Muscle layer of colon (tissue), 2 donors: ENCODE measurements around the gene EFNA3.
A peak's percentile ranks its signal among the peaks of the same experiment; 100 is the strongest.

Source experiments
- H3K27ac ChIP-seq: one replicate; pipeline ENCODE4 v1.7.0; 2013; ENCODE audit warnings: low read depth, mild to moderate bottlenecking, low read length, moderate library complexity
- H3K27me3 ChIP-seq, 2 donors: one replicate each; pipeline ENCODE4 v1.7.0; 2013; ENCODE audit warnings: low read length in 2 of 2, mild to moderate bottlenecking in 2 of 2; ENCODE audit not compliant: insufficient read depth in 2 of 2, control insufficient read depth in 1 of 2
- H3K36me3 ChIP-seq: one replicate; pipeline ENCODE4 v1.7.0; 2013; ENCODE audit warnings: mild to moderate bottlenecking, low read length; ENCODE audit not compliant: insufficient read depth
- H3K4me1 ChIP-seq: one replicate; pipeline ENCODE4 v1.7.0; 2013; ENCODE audit warnings: mild to moderate bottlenecking, low read length; ENCODE audit not compliant: insufficient read depth
- H3K4me3 ChIP-seq, 2 donors: one replicate each; pipeline ENCODE4 v1.7.0; 2013; ENCODE audit warnings: low read length in 2 of 2, low read depth in 1 of 2, mild to moderate bottlenecking in 1 of 2, moderate library complexity in 1 of 2
- H3K9ac ChIP-seq: one replicate; pipeline ENCODE4 v1.7.0; 2013; ENCODE audit warnings: low read length
- H3K9me3 ChIP-seq: one replicate; pipeline ENCODE4 v1.7.0; 2013; ENCODE audit warnings: mild to moderate bottlenecking, low read length
- donor health status: abdominal sarcoma.
- donor health status: Adenocarcinoma of cecum.

EFNA3 gene

DNA sequence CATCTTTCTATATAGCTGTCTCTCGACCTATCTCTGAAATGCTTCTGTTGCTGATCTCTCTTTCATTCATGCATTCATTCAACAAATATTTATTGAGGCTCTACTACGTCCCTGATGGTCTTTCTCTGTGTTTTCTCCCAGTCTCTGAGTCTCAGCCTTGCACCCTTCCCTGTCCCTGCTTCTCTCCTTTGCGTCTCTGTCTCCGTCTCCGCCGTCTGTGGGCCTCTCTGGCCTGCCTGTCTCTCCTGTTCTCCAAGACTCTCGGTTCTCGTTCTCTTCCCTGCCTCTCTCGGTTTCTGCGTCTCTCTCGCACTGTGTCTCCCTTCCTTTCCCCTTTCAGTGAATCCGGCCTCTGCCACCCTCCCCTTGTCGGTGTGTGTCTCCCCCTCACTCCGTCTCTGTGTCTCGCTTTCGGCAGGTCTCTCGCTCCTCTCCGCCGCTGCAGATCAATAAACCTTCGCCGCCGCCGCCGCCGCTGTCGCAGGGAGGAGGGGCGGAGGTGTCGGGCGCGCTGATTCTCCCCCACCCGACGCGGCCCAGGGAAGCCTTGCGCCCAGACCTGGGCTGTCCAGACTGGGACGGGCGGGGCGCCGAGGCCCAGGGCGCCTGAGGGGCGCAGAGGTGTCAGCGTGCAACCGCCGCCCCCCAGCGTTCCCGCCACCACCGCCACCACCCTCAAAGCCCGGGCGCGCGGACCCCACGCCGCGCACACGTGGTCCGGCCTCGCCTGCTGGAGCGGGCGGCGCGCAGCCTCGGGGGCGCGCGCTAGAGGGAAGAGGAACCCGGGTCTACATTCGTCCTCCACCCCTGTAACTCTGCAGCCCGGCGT lies 3.0 kb downstream of the EFNA3 start:
- H3K9ac ChIP-seq, result no peak overlapping the region
- H3K27ac ChIP-seq, result no peak overlapping the region
- H3K9me3 ChIP-seq, result no peaks in the 10 kb centered on the region
- H3K27me3 ChIP-seq, result peaks cover 52 to 59% of the 10 kb centered on the region in 2 donors
- H3K4me1 ChIP-seq, result peaks cover 48% of the 10 kb centered on the region
- no peaks in the 10 kb centered on the region for H3K36me3 ChIP-seq
- peak overlapping the region in 1 of 2 donors; percentile 14 for H3K4me3 ChIP-seq

DNA sequence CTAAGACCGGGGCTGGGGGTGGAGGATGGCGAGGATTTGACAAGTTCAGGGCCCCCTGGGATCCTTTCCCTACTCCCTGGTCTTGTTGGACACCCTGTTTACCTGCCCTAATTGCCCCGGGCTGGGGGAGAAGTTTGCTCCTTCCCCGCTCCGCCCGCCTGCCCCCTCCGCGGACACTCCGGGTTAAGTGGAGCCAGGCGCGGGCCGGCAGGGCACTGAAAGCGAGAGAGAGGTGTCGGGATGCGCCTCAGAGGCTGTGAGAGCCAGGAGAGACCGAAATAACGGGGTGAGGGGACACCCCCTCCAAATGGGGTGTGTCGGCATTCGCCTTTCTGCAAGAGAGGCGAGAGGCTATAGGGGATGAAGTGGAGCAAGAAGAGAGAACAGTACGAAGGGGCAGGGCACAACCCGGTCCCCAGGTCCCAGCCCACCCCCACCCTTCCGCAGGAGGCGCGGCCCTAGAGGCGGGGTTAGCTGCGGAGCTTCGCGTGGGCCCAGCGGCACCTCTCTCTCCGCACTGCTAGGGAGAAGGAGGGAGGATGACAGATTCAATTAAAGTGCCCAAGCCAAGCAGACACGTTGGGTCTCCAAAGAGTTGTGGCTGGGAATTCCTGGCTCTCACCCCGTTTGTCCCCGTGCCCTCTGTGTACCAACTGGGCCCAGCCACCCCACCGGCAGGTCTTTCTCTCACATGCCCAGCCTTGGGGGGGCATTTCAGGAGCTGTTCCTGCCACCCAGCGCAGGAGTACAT lies 3.8 kb downstream of the EFNA3 start:
- Histone ChIP-seq H3K9ac (no peak overlapping the region), H3K4me1 (peaks cover 48% of the 10 kb centered on the region), H3K27ac (no peak overlapping the region), H3K36me3 (no peaks in the 10 kb centered on the region), H3K4me3 (no peak overlapping the region), H3K27me3 (peaks cover 52 to 59% of the 10 kb centered on the region in 2 donors), H3K9me3 (no peaks in the 10 kb centered on the region)

DNA sequence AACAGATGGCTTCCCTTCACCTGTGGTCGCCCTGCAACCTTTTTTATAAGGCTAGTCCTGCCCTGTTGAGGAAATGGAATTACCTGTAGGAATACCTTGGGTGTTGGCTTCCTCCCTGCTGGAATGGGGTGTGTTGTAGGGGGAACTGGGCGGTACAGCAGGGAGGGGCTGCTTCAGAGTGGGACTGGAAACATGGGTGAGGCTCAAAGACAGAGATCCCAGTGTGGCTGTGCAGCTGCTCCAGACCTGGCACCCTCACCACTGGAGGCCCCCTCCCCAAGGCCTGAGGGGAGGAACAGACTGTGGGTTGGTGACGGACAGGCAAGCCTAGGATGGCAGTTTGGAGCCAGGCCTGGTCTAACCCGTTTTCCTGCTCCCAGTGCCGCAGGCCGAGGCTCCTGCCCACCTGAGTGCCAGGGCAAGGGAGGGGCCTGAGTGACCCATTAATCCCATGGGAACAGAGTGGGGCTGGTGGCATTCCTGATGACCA lies 4.5 kb downstream of the EFNA3 start:
- H3K36me3 ChIP-seq, result no peaks in the 10 kb centered on the region
- H3K27me3 ChIP-seq, result peaks cover 52 to 58% of the 10 kb centered on the region in 2 donors
- peaks cover 48% of the 10 kb centered on the region for H3K4me1 ChIP-seq
- no peak overlapping the region for H3K4me3 ChIP-seq
- no peaks in the 10 kb centered on the region for H3K9me3 ChIP-seq
- H3K9ac ChIP-seq, result no peak overlapping the region
- no peak overlapping the region for H3K27ac ChIP-seq

DNA sequence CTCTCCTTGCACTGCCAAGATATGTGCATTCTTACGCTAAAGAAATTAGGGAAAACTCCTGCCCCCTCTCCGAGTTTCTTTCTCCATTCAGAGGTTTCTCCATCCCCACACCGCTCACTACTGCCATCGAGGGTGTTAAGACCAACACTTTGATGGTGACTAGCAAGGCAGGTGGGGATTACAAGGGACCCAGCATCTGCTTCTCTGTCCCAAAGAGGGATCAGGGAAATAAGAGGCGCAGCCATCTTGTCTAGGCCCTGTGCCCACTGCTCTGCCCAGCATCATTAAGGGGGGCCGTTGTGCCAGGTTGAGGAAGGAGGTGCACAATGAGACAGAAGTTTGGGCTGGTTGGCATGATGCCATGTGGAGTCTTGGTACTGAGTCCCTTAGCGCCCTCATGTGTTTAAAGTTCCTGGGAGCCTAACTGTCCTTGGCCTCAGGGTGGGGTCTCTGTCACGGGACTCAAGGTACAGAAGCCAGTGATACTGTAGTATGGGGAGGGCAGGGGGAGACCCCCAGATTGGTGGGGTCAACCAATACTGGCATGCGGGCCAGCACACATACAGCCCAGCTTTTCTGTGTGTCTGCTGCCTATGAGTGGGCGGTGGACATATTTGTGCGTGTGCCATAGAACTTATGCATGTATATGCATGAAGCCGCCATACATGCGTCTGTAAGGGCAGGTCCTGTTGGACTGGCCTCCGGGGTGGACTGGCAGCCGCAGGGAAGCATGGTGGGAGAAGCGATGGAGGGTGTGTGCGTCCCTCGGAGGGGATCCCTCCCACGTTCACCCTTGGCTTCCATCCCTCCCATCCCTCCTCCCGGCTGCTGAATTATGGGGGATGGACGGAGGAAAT lies 5.5 kb downstream of the EFNA3 start:
- Histone ChIP-seq H3K4me1 (peaks cover 45% of the 10 kb centered on the region), H3K9ac (no peak overlapping the region), H3K27me3 (peaks cover 52% of the 10 kb centered on the region in 2 donors), H3K4me3 (peak overlapping the region; percentile 77 to 94), H3K27ac (no peak overlapping the region), H3K36me3 (no peaks in the 10 kb centered on the region), H3K9me3 (no peaks in the 10 kb centered on the region)

DNA sequence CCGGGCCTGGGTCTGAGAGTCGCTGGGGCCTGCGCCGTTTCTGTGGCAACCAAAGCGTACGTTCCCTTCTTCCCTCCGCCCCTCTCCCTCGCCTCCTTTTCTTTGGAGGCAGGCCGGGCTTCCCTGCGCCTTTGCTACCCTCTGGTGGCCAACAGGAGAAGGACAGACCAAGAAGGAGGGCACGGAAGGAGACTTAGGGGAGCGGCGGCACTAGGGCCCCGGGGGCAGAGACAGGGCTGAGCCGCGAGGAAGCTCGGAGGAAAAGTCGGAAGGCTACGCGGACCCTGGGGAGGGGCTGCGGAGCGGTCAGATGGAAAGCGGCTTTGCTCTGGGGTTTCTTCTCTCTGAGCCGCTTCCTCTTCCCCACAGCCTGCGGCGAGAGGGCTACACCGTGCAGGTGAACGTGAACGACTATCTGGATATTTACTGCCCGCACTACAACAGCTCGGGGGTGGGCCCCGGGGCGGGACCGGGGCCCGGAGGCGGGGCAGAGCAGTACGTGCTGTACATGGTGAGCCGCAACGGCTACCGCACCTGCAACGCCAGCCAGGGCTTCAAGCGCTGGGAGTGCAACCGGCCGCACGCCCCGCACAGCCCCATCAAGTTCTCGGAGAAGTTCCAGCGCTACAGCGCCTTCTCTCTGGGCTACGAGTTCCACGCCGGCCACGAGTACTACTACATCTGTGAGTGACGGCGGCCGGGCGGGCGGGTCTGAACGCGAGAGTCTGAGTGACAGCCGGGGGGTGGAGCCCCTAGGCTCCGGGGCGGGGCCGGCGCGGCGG lies 6.3 kb downstream of the EFNA3 start:
- no peaks in the 10 kb centered on the region for H3K36me3 ChIP-seq
- peaks cover 44 to 45% of the 10 kb centered on the region in 2 donors for H3K27me3 ChIP-seq
- no peak overlapping the region for H3K9ac ChIP-seq
- H3K9me3 ChIP-seq, result no peaks in the 10 kb centered on the region
- peak overlapping the region; percentile 77 to 94 for H3K4me3 ChIP-seq
- peaks cover 37% of the 10 kb centered on the region for H3K4me1 ChIP-seq
- H3K27ac ChIP-seq, result peak overlapping the region; percentile 75

DNA sequence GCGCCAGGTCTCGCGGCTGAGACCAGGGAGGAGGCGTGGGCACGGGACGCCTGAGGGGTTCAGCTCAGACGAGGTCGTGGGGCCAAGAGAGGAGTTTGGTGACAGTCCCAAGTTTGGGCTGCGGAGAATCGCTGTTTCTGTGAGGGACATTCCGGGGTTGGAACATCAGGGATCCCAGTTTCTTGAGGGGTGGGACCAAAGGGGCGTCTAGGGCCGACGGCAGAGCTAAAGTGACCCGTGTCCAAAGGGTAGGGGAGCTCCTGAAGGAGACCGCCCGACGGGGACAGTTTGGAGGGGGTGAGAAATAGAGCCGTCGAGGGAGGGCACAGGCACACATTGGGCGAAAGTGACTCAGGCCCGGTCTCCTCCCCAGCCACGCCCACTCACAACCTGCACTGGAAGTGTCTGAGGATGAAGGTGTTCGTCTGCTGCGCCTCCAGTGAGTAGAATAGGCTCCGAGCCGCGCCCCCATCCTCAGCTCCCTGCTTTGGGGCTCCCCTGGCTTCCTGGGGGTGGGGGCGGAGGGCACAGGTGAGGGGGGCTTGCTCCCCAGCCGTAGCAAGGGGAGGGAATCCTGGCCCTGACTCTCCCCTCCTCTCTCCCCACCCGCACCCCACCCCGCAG lies 7.0 kb downstream of the EFNA3 start:
- H3K9ac ChIP-seq, result no peak overlapping the region
- peaks cover 37 to 38% of the 10 kb centered on the region in 2 donors for H3K27me3 ChIP-seq
- peak overlapping the region; percentile 75 for H3K27ac ChIP-seq
- H3K9me3 ChIP-seq, result no peaks in the 10 kb centered on the region
- peaks cover 31% of the 10 kb centered on the region for H3K4me1 ChIP-seq
- H3K4me3 ChIP-seq, result peak overlapping the region; percentile 77 to 94
- H3K36me3 ChIP-seq, result no peaks in the 10 kb centered on the region

DNA sequence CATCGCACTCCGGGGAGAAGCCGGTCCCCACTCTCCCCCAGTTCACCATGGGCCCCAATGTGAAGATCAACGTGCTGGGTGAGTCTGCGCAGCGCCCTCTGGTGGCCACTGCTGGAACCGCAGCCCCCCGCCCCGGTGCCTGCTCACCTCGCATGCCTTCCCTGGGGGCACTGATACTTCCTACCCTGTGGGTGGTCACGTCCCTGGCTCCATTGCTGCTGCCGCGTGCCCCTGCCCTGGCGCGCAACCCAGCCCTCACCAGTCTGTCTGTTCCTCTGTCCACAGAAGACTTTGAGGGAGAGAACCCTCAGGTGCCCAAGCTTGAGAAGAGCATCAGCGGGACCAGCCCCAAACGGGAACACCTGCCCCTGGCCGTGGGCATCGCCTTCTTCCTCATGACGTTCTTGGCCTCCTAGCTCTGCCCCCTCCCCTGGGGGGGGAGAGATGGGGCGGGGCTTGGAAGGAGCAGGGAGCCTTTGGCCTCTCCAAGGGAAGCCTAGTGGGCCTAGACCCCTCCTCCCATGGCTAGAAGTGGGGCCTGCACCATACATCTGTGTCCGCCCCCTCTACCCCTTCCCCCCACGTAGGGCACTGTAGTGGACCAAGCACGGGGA lies 7.6 kb downstream of the EFNA3 start:
- H3K36me3 ChIP-seq, result no peaks in the 10 kb centered on the region
- no peaks in the 10 kb centered on the region for H3K9me3 ChIP-seq
- H3K9ac ChIP-seq, result no peak overlapping the region
- H3K27ac ChIP-seq, result no peak overlapping the region
- H3K4me3 ChIP-seq, result peak overlapping the region in 1 of 2 donors; percentile 94
- H3K4me1 ChIP-seq, result peaks cover 28% of the 10 kb centered on the region
- H3K27me3 ChIP-seq, result peaks cover 31% of the 10 kb centered on the region in 2 donors

DNA sequence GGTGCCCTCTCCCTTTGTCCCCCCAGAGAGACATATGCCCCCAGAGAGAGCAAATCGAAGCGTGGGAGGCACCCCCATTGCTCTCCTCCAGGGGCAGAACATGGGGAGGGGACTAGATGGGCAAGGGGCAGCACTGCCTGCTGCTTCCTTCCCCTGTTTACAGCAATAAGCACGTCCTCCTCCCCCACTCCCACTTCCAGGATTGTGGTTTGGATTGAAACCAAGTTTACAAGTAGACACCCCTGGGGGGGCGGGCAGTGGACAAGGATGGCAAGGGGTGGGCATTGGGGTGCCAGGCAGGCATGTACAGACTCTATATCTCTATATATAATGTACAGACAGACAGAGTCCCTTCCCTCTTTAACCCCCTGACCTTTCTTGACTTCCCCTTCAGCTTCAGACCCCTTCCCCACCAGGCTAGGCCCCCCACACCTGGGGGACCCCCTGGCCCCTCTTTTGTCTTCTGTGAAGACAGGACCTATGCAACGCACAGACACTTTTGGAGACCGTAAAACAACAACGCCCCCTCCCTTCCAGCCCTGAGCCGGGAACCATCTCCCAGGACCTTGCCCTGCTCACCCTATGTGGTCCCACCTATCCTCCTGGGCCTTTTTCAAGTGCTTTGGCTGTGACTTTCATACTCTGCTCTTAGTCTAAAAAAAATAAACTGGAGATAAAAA lies 8.4 kb downstream of the EFNA3 start:
- Histone ChIP-seq H3K27me3 (peaks cover 23 to 25% of the 10 kb centered on the region in 2 donors), H3K4me1 (peaks cover 27% of the 10 kb centered on the region), H3K36me3 (no peaks in the 10 kb centered on the region), H3K9me3 (no peaks in the 10 kb centered on the region), H3K4me3 (no peak overlapping the region), H3K27ac (no peak overlapping the region), H3K9ac (no peak overlapping the region)

DNA sequence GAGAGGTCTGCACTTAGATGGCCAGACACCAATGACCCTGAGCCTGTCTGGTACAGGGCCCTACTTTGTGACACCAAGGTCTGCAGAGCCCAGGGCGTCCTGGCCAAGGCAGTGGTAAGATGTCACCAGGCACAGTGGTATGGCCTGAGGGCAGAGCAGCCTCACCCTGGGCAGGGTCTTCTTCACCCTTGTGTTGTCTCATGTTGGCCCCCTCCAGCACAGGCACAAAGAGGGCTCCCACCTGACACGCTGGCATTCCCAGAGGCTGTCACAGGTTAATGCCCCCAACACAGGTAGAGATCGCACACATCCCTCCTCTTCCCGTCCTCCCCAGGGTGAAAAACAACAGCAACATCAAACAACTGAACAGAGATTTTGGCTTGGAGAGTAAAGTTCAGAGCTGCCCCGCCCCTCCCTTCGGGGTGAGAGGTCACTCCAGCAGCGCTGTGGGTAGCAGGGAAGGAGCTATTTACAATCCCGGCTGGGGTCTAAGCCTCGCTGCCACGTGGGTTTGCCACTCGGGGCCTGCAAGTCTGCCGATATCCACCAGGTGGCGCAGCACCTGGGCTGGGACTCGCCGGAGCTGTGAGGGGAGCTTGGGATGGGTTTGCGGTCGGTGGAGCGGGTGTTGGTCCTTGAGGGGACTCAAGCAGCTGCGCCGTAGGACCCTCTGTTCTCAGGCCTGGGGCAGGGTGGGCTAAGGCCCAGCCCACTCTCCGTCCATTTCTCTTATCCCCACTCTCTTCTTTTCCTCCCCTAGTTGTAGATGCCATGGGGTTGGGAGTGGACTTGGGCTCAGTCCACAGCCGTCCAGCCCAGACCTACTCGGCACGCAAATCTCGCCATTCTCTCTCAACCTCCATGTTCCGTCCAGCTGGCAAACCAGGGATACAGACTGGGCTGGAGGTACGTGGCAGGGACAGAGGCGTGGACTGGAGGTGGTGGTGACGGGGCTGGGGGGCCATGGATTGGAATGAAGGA lies 12.7 kb downstream of the EFNA3 start:
- Histone ChIP-seq H3K27me3 (no peaks in the 10 kb centered on the region), H3K4me3 (peak overlapping the region in 1 of 2 donors; percentile 5), H3K27ac (no peak overlapping the region), H3K4me1 (peaks cover 29% of the 10 kb centered on the region), H3K9ac (no peak overlapping the region), H3K36me3 (no peaks in the 10 kb centered on the region), H3K9me3 (no peaks in the 10 kb centered on the region)
